GM23248 (cell line): ENCODE data around the gene PCBD1. TPM values are rescaled to one million over a fixed set of nuclear protein-coding genes. Genes with fewer than 3 reads are reported as not detected.

Experiments used
- DNase-seq: peaks from one replicate; pipeline ENCODE4 v3.0.0-alpha.2; 2015
- H2AFZ ChIP-seq: fragments of 200-600 bp; sonication (generic); 2 replicates; pipeline ENCODE4 v1.6.1; 2016; ENCODE audit warnings: antibody characterized with exemption
- H3F3A ChIP-seq: fragments of 200-600 bp; sonication (generic); 2 replicates; pipeline ENCODE4 v1.6.1; 2016; ENCODE audit warnings: mild to moderate bottlenecking, antibody characterized with exemption, mixed run types; ENCODE audit not compliant: insufficient read depth
- H3K27ac ChIP-seq: fragments of 200-600 bp; sonication (generic); 2 replicates; pipeline ENCODE4 v1.5.1; 2016; ENCODE audit warnings: mild to moderate bottlenecking
- H3K27me3 ChIP-seq: fragments of 200-600 bp; sonication (generic); replicated peaks from 2 replicates; pipeline ENCODE4 v1.6.1; 2016; ENCODE audit warnings: mild to moderate bottlenecking; ENCODE audit not compliant: insufficient read depth
- H3K36me3 ChIP-seq: fragments of 200-600 bp; sonication (generic); 2 replicates; pipeline ENCODE4 v1.6.1; 2016; ENCODE audit warnings: low read depth, mild to moderate bottlenecking
- H3K4me1 ChIP-seq: fragments of 200-600 bp; sonication (generic); 2 replicates; pipeline ENCODE4 v1.6.1; 2016; ENCODE audit warnings: mild to moderate bottlenecking; ENCODE audit not compliant: insufficient read depth
- H3K4me2 ChIP-seq: fragments of 200-600 bp; sonication (generic); one replicate; pipeline ENCODE4 v1.6.1; 2016; ENCODE audit warnings: mild to moderate bottlenecking; ENCODE audit not compliant: unreplicated experiment
- H3K4me3 ChIP-seq: fragments of 200-600 bp; sonication (generic); 2 replicates; pipeline ENCODE4 v1.5.1; 2016; ENCODE audit warnings: mild to moderate bottlenecking
- H3K79me2 ChIP-seq: fragments of 200-600 bp; sonication (generic); 2 replicates; pipeline ENCODE4 v1.6.1; 2016; ENCODE audit warnings: mild to moderate bottlenecking; ENCODE audit not compliant: insufficient read depth
- H3K9ac ChIP-seq: fragments of 200-600 bp; sonication (generic); 2 replicates; pipeline ENCODE4 v1.6.1; 2016; ENCODE audit warnings: mild to moderate bottlenecking
- H3K9me2 ChIP-seq: fragments of 200-600 bp; sonication (generic); 2 replicates; pipeline ENCODE4 v1.6.1; 2016; ENCODE audit warnings: mixed run types, mild to moderate bottlenecking, moderate library complexity; ENCODE audit not compliant: insufficient read depth
- H3K9me3 ChIP-seq: fragments of 200-600 bp; sonication (generic); one replicate; pipeline ENCODE4 v1.6.1; 2017; ENCODE audit warnings: low read depth
- H4K20me1 ChIP-seq: fragments of 200-600 bp; sonication (generic); 2 replicates; pipeline ENCODE4 v1.6.0; 2016; ENCODE audit not compliant: insufficient read depth
- EZH2 ChIP-seq: fragments of 200-600 bp; sonication (generic); IDR thresholded peaks from 2 replicates; pipeline ENCODE4 v1.6.1; 2018; ENCODE audit warnings: antibody characterized with exemption, mild to moderate bottlenecking; ENCODE audit not compliant: insufficient read depth, poor library complexity, severe bottlenecking
- EZH2phosphoT487 ChIP-seq: fragments of 200-600 bp; sonication (generic); IDR thresholded peaks from 2 replicates; pipeline ENCODE4 v1.6.1; 2018; ENCODE audit warnings: antibody characterized with exemption, moderate library complexity, mild to moderate bottlenecking, low read depth; ENCODE audit not compliant: insufficient read depth
- WGBS, 2 experiments: methylation state at CpG; one replicate each; pipeline ENCODE4 v1.1.6; 2015 to 2017; ENCODE audit warnings: low lambda C conversion rate in 2 of 2, low coverage in 1 of 2; ENCODE audit errors: missing lambda C conversion rate in 2 of 2; 5-methylcytosine and 5-hydroxymethylcytosine counted together
- in situ Hi-C: fragments of 300-500 bp; cut with MboI; formaldehyde crosslinking; loops from 2 replicates; pipeline ENCODE4 v1.15.0; 2020
- polyA plus RNA-seq: library from polyadenylated mRNA; unstranded; fragments of >200 nt; fragmentation: Nextera tagmentation; extraction: Ambion mirVana; gene quantifications from 2 replicates; pipeline ENCODE4 v1.2.1, GENCODE V29; 2016
- total RNA-seq: library from RNA; depleted of rRNA; stranded (reverse); fragments of >200 nt; shearing (Covaris generic); gene quantifications from 2 replicates; pipeline ENCODE4 v1.2.3, GENCODE V29; 2014

PCBD1 gene
- total and polyA plus RNA-seq, 2 experiments from 2014 or later = 26.2 to 36.8 TPM

- no peak for DNase-seq
- no peak overlapping the region for H3K9ac ChIP-seq
- no peak overlapping the region for H2AFZ ChIP-seq
- no peaks in the 10 kb centered on the region for H3K9me2 ChIP-seq
- H3K27ac ChIP-seq = no peak overlapping the region
- H3K36me3 ChIP-seq = no peaks in the 10 kb centered on the region
- H3K4me3 ChIP-seq = no peak overlapping the region
- TF ChIP-seq EZH2phosphoT487 (no peak), EZH2 (no peak)
- H3K27me3 ChIP-seq = 0 out of 2 replicates have a peak, but pooled peaks cover 5% of the 10 kb centered on the region
- H3K9me3 ChIP-seq = no peaks in the 10 kb centered on the region
- in situ Hi-C loops = no loop called here
- no peaks in the 10 kb centered on the region for H4K20me1 ChIP-seq
- no peaks in the 10 kb centered on the region for H3K79me2 ChIP-seq
- peaks cover 15% of the 10 kb centered on the region for H3K4me1 ChIP-seq
- H3K4me2 ChIP-seq = no peak overlapping the region
- WGBS, 2 experiments = 48 to 49% methylated on average over 4 of the region's 4 CpGs
- H3F3A ChIP-seq = no peaks in the 10 kb centered on the region
Measured at GRCh38 chr10:70892631-70893030, 4.3 kb upstream of the PCBD1 start.

GRCh38 chr10:70891627-70892026, 3.3 kb upstream of the PCBD1 start:
- 50 to 57% methylated on average over 1 of the region's 1 CpG for WGBS, 2 experiments
- peaks cover 15% of the 10 kb centered on the region for H3K4me1 ChIP-seq
- no peaks in the 10 kb centered on the region for H3K79me2 ChIP-seq
- H3F3A ChIP-seq = 0 out of 2 replicates have a peak, but pooled peaks cover 3% of the 10 kb centered on the region
- peak; percentile 36 for DNase-seq
- TF ChIP-seq EZH2phosphoT487 (no peak), EZH2 (no peak)
- H3K4me3 ChIP-seq = no peak overlapping the region
- peak overlapping the region; percentile 20 for H3K4me2 ChIP-seq
- no peaks in the 10 kb centered on the region for H3K9me2 ChIP-seq
- 0 out of 2 replicates have a peak, but pooled peaks cover 5% of the 10 kb centered on the region for H3K27me3 ChIP-seq
- H3K9me3 ChIP-seq = no peaks in the 10 kb centered on the region
- H3K9ac ChIP-seq = no peak overlapping the region
- in situ Hi-C loops = no loop called here
- no peaks in the 10 kb centered on the region for H4K20me1 ChIP-seq
- H3K27ac ChIP-seq = no peak overlapping the region
- no peak overlapping the region for H2AFZ ChIP-seq
- no peaks in the 10 kb centered on the region for H3K36me3 ChIP-seq

GRCh38 chr10:70890917-70891431, 2.6 kb upstream of the PCBD1 start:
- TF ChIP-seq EZH2 (no peak), EZH2phosphoT487 (no peak)
- H3K9me3 ChIP-seq = no peaks in the 10 kb centered on the region
- no peak overlapping the region for H2AFZ ChIP-seq
- H3K79me2 ChIP-seq = no peaks in the 10 kb centered on the region
- H4K20me1 ChIP-seq = no peaks in the 10 kb centered on the region
- 18 to 21% methylated on average over 7 of the region's 7 CpGs for WGBS, 2 experiments
- H3K27ac ChIP-seq = no peak overlapping the region
- H3K9ac ChIP-seq = no peak overlapping the region
- H3K4me2 ChIP-seq = no peak overlapping the region
- H3K27me3 ChIP-seq = 0 out of 2 replicates have a peak, but pooled peaks cover 2% of the 10 kb centered on the region
- peak; percentile 37 for DNase-seq
- in situ Hi-C loops = no loop called here
- peaks cover 15% of the 10 kb centered on the region for H3K4me1 ChIP-seq
- no peaks in the 10 kb centered on the region for H3K9me2 ChIP-seq
- H3K4me3 ChIP-seq = no peak overlapping the region
- H3K36me3 ChIP-seq = no peaks in the 10 kb centered on the region
- 0 out of 2 replicates have a peak, but pooled peaks cover 3% of the 10 kb centered on the region for H3F3A ChIP-seq

- H3K27ac ChIP-seq = no peak overlapping the region
- in situ Hi-C loops = loop anchor here (10.0 kb wide), 1 partner anchor 344 kb away; no protein-coding TSS in a partner anchor
- no peak overlapping the region for H3K4me2 ChIP-seq
Measured at GRCh38 chr10:70889291-70889690, 926 bp upstream of the PCBD1 start.

More at GRCh38 chr10:70889291-70889690, 926 bp upstream of the PCBD1 start:
- Histone ChIP-seq H4K20me1 (no peaks in the 10 kb centered on the region), H3K4me1 (peaks cover 15% of the 10 kb centered on the region), H3K9me3 (no peaks in the 10 kb centered on the region), H3K9me2 (no peaks in the 10 kb centered on the region), H3K9ac (no peak overlapping the region), H3K27me3 (no peaks in the 10 kb centered on the region), H3K4me3 (no peak overlapping the region), H3K36me3 (no peaks in the 10 kb centered on the region), H3K79me2 (no peaks in the 10 kb centered on the region), H2AFZ (no peak overlapping the region), H3F3A (0 out of 2 replicates have a peak, but pooled peaks cover 3% of the 10 kb centered on the region)
- no peak for DNase-seq
- 94 to 95% methylated on average over 3 of the region's 3 CpGs for WGBS, 2 experiments
- no peak for TF ChIP-seq EZH2
- no peak for TF ChIP-seq EZH2phosphoT487
